Vagina (tissue), 2 donors: ENCODE data around the gene ANKRD11.

ENCODE experiments used
- CTCF ChIP-seq, 3 experiments: fragments of 450-650 bp in 2 of 3; fragments of 200-600 bp in 1 of 3; sonication (generic) in 1 of 3; IDR thresholded peaks; one replicate each; pipeline ENCODE4 v1.5.1; 2017 to 2019; ENCODE audit warnings: antibody characterized with exemption in 3 of 3, mild to moderate bottlenecking in 2 of 3, moderate library complexity in 2 of 3
- POLR2A ChIP-seq, 2 donors: fragments of 450-650 bp; IDR thresholded peaks; one replicate each; pipeline ENCODE4 v1.6.1; 2017; ENCODE audit warnings: antibody characterized with exemption in 2 of 2, mild to moderate bottlenecking in 2 of 2, moderate library complexity in 2 of 2
- POLR2AphosphoS5 ChIP-seq, 2 donors: sonication (generic); formaldehyde crosslinking; IDR thresholded peaks; one replicate each; pipeline ENCODE4 v1.9.0; 2017; ENCODE audit warnings: antibody characterized with exemption in 2 of 2, mild to moderate bottlenecking in 2 of 2, low read depth in 1 of 2; ENCODE audit not compliant: insufficient read depth in 1 of 2

- TF ChIP-seq CTCF (IDR thresholded peaks at IDR 0.05) (no peak), POLR2A (IDR thresholded peaks at IDR 0.05) (no peak), POLR2AphosphoS5 (IDR thresholded peaks at IDR 0.05; ENCODE audit: insufficient read depth in 1 of 2, low read depth in 1 of 2) (no peak)
These were observed 82.4 kb downstream of the ANKRD11 start for GRCh38 chr16:89407925-89408300.
